Gastroesophageal sphincter (tissue), 3 donors: Measurements from ENCODE around the gene SHISA9.

Experiments used
- POLR2AphosphoS5 ChIP-seq: sonication (generic); formaldehyde crosslinking; IDR thresholded peaks from one replicate; pipeline ENCODE4 v1.6.1; 2017; ENCODE audit warnings: antibody characterized with exemption
- TF ChIP-seq, protein P1 (sequence below), 4 experiments: fragments of 200-600 bp in 2 of 4; fragments of 450-650 bp in 2 of 4; sonication (generic) in 1 of 4; IDR thresholded peaks; one replicate each; pipeline ENCODE4 v1.5.1; 2017 to 2019; ENCODE audit warnings: antibody characterized with exemption in 4 of 4, mild to moderate bottlenecking in 2 of 4, moderate library complexity in 2 of 4

DNA sequence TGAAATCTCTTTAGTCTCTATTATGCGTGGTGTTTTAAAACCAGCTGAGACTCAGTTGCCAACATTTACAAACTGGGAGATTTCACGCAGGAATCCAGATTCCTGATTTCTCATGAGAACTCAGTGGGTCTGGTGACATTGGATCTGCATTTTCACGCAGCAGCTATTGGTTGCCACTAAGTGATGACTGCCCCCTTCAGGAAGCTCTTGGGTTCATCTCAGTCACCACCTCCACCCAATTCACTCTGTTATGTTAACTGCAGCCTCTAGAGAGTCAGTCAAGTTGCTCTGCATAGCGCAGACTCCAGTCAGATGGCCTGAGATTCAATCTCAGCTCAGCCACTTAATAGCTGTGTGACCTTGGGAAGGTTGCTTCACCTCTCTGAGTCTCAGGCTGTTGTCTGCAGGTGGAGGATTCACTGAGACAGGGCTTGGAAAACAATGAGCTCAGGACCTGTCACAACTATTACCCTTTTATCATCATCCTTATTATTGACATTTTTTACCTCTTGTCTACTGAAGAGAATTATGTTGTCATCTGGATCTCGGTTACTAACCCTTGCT, 6.4 kb downstream of the SHISA9 start:
- TF ChIP-seq, protein P1, sequence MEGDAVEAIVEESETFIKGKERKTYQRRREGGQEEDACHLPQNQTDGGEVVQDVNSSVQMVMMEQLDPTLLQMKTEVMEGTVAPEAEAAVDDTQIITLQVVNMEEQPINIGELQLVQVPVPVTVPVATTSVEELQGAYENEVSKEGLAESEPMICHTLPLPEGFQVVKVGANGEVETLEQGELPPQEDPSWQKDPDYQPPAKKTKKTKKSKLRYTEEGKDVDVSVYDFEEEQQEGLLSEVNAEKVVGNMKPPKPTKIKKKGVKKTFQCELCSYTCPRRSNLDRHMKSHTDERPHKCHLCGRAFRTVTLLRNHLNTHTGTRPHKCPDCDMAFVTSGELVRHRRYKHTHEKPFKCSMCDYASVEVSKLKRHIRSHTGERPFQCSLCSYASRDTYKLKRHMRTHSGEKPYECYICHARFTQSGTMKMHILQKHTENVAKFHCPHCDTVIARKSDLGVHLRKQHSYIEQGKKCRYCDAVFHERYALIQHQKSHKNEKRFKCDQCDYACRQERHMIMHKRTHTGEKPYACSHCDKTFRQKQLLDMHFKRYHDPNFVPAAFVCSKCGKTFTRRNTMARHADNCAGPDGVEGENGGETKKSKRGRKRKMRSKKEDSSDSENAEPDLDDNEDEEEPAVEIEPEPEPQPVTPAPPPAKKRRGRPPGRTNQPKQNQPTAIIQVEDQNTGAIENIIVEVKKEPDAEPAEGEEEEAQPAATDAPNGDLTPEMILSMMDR (IDR thresholded peaks at IDR 0.05), result no peak
- no peak for TF ChIP-seq POLR2AphosphoS5
